OCI-LY3 (cell line): ENCODE results near the gene ESD.

ENCODE experiments used
- EZH2phosphoT487 ChIP-seq: fragments of 200-600 bp; shearing (Covaris generic); IDR thresholded peaks from 2 replicates; pipeline ENCODE4 v1.6.1; 2018; ENCODE audit warnings: antibody characterized with exemption, mixed run types, low read depth
- TF ChIP-seq, protein P1 (sequence below): fragments of 200-600, 300-600 bp; sonication (generic); IDR thresholded peaks from 2 replicates; pipeline ENCODE4 v1.5.1; 2014; ENCODE audit warnings: antibody characterized with exemption, low read length, low read depth

DNA sequence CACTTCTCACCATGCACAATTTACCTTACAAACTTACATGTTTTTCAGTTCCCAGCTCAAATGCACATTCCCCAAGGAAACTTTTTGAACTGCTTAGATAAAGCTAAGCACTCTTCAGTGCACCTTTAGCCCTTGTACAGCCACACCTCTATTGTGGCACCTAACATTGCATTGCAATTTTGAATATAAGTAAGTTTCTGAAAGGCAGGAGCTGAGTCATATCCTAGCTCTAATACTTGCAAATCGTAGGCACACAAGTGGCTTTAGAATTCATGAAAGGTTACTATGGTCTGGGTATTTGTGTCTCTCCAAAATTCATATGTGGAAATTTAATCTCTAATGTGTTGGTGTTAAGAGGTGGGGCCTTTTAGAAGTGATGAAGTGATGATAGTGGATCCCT lies 4.9 kb upstream of the ESD start:
- TF ChIP-seq, protein P1, sequence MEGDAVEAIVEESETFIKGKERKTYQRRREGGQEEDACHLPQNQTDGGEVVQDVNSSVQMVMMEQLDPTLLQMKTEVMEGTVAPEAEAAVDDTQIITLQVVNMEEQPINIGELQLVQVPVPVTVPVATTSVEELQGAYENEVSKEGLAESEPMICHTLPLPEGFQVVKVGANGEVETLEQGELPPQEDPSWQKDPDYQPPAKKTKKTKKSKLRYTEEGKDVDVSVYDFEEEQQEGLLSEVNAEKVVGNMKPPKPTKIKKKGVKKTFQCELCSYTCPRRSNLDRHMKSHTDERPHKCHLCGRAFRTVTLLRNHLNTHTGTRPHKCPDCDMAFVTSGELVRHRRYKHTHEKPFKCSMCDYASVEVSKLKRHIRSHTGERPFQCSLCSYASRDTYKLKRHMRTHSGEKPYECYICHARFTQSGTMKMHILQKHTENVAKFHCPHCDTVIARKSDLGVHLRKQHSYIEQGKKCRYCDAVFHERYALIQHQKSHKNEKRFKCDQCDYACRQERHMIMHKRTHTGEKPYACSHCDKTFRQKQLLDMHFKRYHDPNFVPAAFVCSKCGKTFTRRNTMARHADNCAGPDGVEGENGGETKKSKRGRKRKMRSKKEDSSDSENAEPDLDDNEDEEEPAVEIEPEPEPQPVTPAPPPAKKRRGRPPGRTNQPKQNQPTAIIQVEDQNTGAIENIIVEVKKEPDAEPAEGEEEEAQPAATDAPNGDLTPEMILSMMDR, result no peak
- TF ChIP-seq EZH2phosphoT487, result no peak
